Lung microvascular endothelial cell (primary cell): ENCODE data around the gene BRME1. TPM values are rescaled to one million over a fixed set of nuclear protein-coding genes. Genes with fewer than 3 reads are reported as not detected.
A peak's percentile ranks its signal among the peaks of the same experiment; 100 is the strongest.

ENCODE experiments used
- DNase-seq, 2 donors: peaks; one replicate each; pipeline versions ENCODE4 v3.0.0 to v3.0.0-alpha.2; 2010; ENCODE audit warnings: low read depth in 2 of 2
- total RNA-seq: library from RNA; depleted of rRNA; stranded (reverse); fragments of >200 nt; gene quantifications from 2 replicates; pipeline ENCODE4 v1.2.1, GENCODE V29; 2014

The BRME1 gene
- total RNA-seq = under 0.01 and 0.20 TPM in 2 replicates

- peak; percentile 83 to 89 for DNase-seq
These were observed at the start of gene BRME1, which contains the start of gene CC2D1A for GRCh38 chr19:13905634-13906520. TSS of gene BRME1 (minus strand) at chr19:13906117. CDS start at chr19:13904892, 1,225 bp downstream. TSS of gene CC2D1A (plus strand) at chr19:13906201. CDS start at chr19:13906442, 241 bp downstream.

GRCh38 chr19:13954185-13954584 is 48.3 kb upstream of the BRME1 start:
- no peak for DNase-seq

- peak; percentile 17 to 54 for DNase-seq
These were observed 47.1 kb upstream of the BRME1 start for GRCh38 chr19:13952931-13953531.

GRCh38 chr19:13952154-13952930 is 46.4 kb upstream of the BRME1 start, which contains the start of gene DCAF15:
TSS of gene DCAF15 (plus strand) at chr19:13952509. CDS start at chr19:13952513, 4 bp downstream.
- peak; percentile 100 for DNase-seq

- DNase-seq = no peak
These were observed 45.9 kb upstream of the BRME1 start for GRCh38 chr19:13951799-13952153.

GRCh38 chr19:13951043-13951442 is 45.1 kb upstream of the BRME1 start:
- DNase-seq = no peak

- DNase-seq = no peak
These were observed 40.5 kb upstream of the BRME1 start for GRCh38 chr19:13946414-13946813.

- DNase-seq = no peak
These were observed 36.2 kb upstream of the BRME1 start for GRCh38 chr19:13942023-13942684.

- DNase-seq = no peak
These were observed 32.6 kb upstream of the BRME1 start, which contains the start of gene PODNL1 for GRCh38 chr19:13938301-13939064. TSS of gene PODNL1 (minus strand) at chr19:13938417. CDS start at chr19:13938181, 236 bp downstream.

GRCh38 chr19:13937479-13938300 is 31.8 kb upstream of the BRME1 start:
- no peak for DNase-seq

- DNase-seq = no peak
These were observed 30.0 kb upstream of the BRME1 start for GRCh38 chr19:13935765-13936510.

- DNase-seq = no peak
These were observed 28.8 kb upstream of the BRME1 start for GRCh38 chr19:13934785-13935109.

GRCh38 chr19:13932911-13933393 is 27.0 kb upstream of the BRME1 start:
- DNase-seq = no peak

- no peak for DNase-seq
These were observed 26.3 kb upstream of the BRME1 start for GRCh38 chr19:13932149-13932637.

- no peak for DNase-seq
These were observed 25.7 kb upstream of the BRME1 start for GRCh38 chr19:13931391-13932148.

- no peak for DNase-seq
These were observed 24.5 kb upstream of the BRME1 start for GRCh38 chr19:13930402-13930801.

- no peak for DNase-seq
These were observed 24.0 kb upstream of the BRME1 start for GRCh38 chr19:13929956-13930355.

GRCh38 chr19:13929340-13929739 is 23.4 kb upstream of the BRME1 start:
- DNase-seq = no peak
